ENCODE data around the gene FMC1. TPM values are rescaled to one million over a fixed set of nuclear protein-coding genes. Genes with fewer than 3 reads are reported as not detected.

The FMC1 gene
- 10 to 100 TPM; 16.6 to 18.2 (median 17.3) TPM for total RNA-seq

- peak; percentile 81 for ATAC-seq
- H3K27ac ChIP-seq = peak within 1 kb of the TSS; percentile 96 to 100 (median 100)
- WGBS, 2 donors (ENCODE audit: low coverage in 1 of 2) = 0% methylated on average over 11 to 12 of the region's 54 CpGs
- peak within 1 kb of the TSS; percentile 70 to 84 for H3K4me3 ChIP-seq
- TF ChIP-seq POLR2A (IDR thresholded peaks at IDR 0.05) (peak in 1 of 2 donors; percentile 66), CTCF (IDR thresholded peaks at IDR 0.05) (peak; percentile 23 to 68 (median 52)), POLR2AphosphoS5 (IDR thresholded peaks at IDR 0.05) (peak; percentile 62), EP300 (IDR thresholded peaks at IDR 0.05) (no peak)
- peaks cover 0 to 18% (median 6%) of the 10 kb centered on the region in 3 donors for H3K4me1 ChIP-seq
- peaks cover 0 to 15% of the 10 kb centered on the region in 2 donors for H3K36me3 ChIP-seq
- H3K27me3 ChIP-seq = no peaks in the 10 kb centered on the region
- peaks cover 0 to 5% (median 0%) of the 10 kb centered on the region in 3 donors for H3K9me3 ChIP-seq
Observed at GRCh38 chr7:139341058-139341775, at the start of gene FMC1. FMC1 (plus strand) TSS chr7:139341337; CDS start chr7:139341385, 48 bp downstream.

- Histone ChIP-seq H3K27me3 (no peaks in the 10 kb centered on the region), H3K4me3 (no peak overlapping the region), H3K36me3 (peaks cover 0 to 62% of the 10 kb centered on the region in 2 donors), H3K27ac (no peak overlapping the region), H3K4me1 (no peaks in the 10 kb centered on the region), H3K9me3 (no peaks in the 10 kb centered on the region)
- TF ChIP-seq POLR2AphosphoS5 (IDR thresholded peaks at IDR 0.05) (no peak), EP300 (IDR thresholded peaks at IDR 0.05) (no peak), POLR2A (IDR thresholded peaks at IDR 0.05) (no peak), CTCF (IDR thresholded peaks at IDR 0.05) (no peak)
- ATAC-seq = no peak
- WGBS, 2 donors (ENCODE audit: low coverage in 1 of 2) = 86 to 88% methylated on average over 7 of the region's 7 CpGs
Observed at GRCh38 chr7:139292821-139293220, 48.3 kb upstream of the FMC1 start.

GRCh38 chr7:139293534-139293933 is 47.6 kb upstream of the FMC1 start:
- no peak for ATAC-seq
- no peak overlapping the region for H3K4me3 ChIP-seq
- H3K27me3 ChIP-seq = no peaks in the 10 kb centered on the region
- no peaks in the 10 kb centered on the region for H3K4me1 ChIP-seq
- H3K36me3 ChIP-seq = peaks cover 0 to 64% of the 10 kb centered on the region in 2 donors
- 86 to 89% methylated on average over 2 of the region's 2 CpGs for WGBS, 2 donors (ENCODE audit: low coverage in 1 of 2)
- no peak for TF ChIP-seq POLR2A (IDR thresholded peaks at IDR 0.05)
- no peak for TF ChIP-seq CTCF (IDR thresholded peaks at IDR 0.05)
- TF ChIP-seq POLR2AphosphoS5 (IDR thresholded peaks at IDR 0.05) = no peak
- TF ChIP-seq EP300 (IDR thresholded peaks at IDR 0.05) = no peak
- no peaks in the 10 kb centered on the region for H3K9me3 ChIP-seq
- H3K27ac ChIP-seq = no peak overlapping the region

- no peak overlapping the region for H3K4me3 ChIP-seq
- no peak for ATAC-seq
- WGBS, 2 donors (ENCODE audit: low coverage in 1 of 2) = 85 to 100% methylated on average over 2 to 4 of the region's 4 CpGs
- H3K4me1 ChIP-seq = no peaks in the 10 kb centered on the region
- H3K27ac ChIP-seq = no peak overlapping the region
- no peaks in the 10 kb centered on the region for H3K27me3 ChIP-seq
- H3K9me3 ChIP-seq = no peaks in the 10 kb centered on the region
- TF ChIP-seq CTCF (IDR thresholded peaks at IDR 0.05) (no peak), POLR2A (IDR thresholded peaks at IDR 0.05) (no peak), EP300 (IDR thresholded peaks at IDR 0.05) (no peak), POLR2AphosphoS5 (IDR thresholded peaks at IDR 0.05) (no peak)
- peaks cover 0 to 70% of the 10 kb centered on the region in 2 donors for H3K36me3 ChIP-seq
Observed at GRCh38 chr7:139294241-139294640, 46.9 kb upstream of the FMC1 start.

Data from gastroesophageal sphincter (tissue), 4 donors.